Stimulated activated CD8-positive, alpha-beta memory T cell treated with anti-CD3 and anti-CD28 coated beads, Interleukin-4, amount 100 ng/mL, for 4 hours (primary cell): ENCODE data around the gene TICAM1.
A peak's percentile ranks its signal among the peaks of the same experiment; 100 is the strongest.
"Not testable (repeated sequence)": the region's sequence is repeated elsewhere in the genome, so short reads cannot be mapped to it uniquely, and the experiment has no call there.

ENCODE experiments used
- DNase-seq, 2 donors: peaks; one replicate each; pipeline ENCODE4 v3.0.0-alpha.2; 2020; ENCODE audit warnings: low read depth in 2 of 2, low spot score in 1 of 2

The TICAM1 gene

DNA sequence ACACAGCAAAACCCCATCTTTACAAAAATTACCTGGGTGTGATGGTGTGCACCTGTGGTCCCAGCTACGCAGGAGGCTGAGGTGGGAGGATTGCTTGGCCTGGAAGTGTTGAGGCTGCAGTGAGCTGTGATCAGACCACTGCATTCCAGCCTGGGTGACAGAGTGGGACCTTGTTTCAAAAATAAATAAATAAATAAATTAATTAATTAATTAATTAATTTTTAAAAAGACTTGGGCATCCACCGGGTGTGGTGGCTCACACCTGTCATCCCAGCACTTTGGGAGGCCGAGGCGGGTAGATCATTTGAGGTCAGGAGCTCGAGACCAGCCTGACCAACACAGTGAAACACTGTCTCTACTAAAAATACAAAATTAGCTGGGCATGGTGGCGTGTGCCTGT lies 26.4 kb downstream of the TICAM1 start:
- DNase-seq, result not testable (repeated sequence)

DNA sequence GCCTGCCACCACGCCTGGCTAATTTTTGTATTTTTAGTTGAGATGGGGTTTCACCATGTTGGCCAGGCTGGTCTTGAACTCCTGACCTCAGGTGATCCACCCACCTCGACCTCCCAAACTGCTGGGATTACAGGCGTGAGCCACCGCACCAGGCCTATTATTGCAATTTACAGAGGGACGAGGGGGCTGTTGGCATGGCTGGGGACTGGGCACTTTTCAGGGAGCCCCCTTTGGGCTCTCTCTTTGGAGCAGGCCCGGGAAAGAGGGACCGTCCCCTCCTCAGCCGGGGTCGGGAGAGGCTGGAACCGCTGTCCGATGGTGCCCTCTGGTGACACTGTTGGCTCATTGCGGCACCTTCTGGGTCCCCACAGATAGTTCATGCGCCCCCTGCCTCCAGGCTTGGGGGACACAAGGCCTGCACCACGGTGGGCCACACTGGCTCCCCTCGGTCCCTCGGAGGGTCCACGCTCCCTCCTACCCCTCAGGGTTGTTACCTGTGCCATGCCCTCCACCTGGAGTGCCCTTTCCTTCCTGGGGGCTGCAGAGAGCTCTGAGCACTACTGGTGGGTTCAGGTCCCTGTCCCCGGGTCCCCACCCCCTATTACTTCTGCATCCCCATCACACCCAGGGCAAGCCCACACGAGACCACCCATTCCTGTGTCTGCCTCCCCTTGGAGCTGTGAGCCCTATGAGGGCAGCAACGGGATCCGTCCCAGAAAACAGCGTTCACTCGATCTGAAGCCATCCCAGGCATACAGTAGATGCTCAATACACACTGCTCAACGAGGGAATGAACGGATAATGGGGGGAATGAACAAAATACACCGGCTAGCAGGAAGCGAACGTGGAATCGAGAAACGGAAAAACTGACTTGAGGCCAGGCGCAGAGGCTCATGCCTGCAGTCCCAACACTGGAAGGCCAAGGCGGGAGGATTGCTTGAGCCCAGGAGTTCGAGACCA lies 27.5 kb downstream of the TICAM1 start:
- peak in 1 of 2 donors; percentile 33 for DNase-seq

DNA sequence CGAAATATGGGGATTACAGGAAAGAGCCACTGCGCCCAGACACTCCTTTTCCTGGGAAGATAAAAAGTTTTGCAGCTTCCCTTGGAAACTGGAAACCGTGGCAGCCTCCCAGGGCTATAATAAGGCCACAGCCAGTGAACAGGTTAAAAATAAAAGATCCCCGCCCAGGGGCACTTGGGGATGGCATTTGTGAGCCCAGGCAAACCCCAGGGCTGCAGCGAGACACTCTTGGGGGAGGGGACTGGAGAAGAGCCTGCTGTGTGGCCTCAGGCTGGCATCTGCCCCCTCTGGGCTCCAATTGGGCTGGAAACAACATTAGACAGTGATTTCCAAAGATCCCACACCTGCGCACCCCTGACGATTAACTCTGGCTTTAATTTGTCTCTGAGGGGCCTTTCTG lies 28.8 kb downstream of the TICAM1 start:
- DNase-seq, result no peak

GRCh38 chr19:4801085-4801619 lies 30.4 kb downstream of the TICAM1 start:
- no peak for DNase-seq

DNA sequence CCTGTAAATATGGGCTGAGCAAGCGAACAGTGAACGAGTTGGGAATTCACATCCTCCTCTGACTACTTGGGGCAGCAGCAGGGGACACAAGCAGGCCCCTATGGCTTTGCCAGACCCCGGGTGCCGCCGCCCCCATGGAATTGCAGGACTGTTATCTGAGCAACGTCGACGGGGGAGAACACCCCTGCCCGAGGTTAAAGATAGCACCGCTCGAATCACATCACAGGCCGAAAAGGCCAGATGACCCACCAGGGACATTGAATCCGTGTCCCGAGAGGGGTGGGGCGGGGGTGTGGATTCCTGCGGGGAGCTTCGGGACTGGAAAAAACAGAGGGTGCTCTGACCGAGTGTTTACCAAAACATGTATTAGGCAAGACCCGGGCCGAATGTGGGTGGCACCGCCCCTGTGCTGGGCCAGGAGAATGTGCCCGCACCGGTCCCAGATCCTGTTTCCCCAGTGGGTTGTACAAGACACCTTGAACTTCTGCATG lies 30.9 kb downstream of the TICAM1 start:
- no peak for DNase-seq

DNA sequence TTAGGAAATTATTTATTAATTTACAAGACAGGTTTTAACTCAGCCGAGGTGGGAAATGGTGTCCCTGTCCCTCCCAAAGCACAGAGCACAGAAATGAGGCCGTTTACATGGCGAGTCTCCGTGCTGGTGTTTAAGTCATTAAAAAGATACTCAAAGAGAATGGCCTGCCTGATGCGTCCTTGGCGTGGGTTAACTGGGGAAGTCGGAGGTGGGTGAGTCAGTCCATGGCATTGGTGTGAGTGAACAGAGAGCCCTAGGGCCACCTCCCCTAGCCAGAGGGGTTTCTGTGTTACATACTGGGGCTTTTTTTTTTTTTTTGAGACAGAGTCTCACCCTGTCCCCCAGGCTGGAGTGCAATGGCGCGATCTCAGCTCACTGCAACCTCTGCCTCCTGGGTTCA lies 36.1 kb downstream of the TICAM1 start:
- no peak for DNase-seq

- no peak for DNase-seq
Observed at GRCh38 chr19:4794971-4795370, 36.5 kb downstream of the TICAM1 start.

DNA sequence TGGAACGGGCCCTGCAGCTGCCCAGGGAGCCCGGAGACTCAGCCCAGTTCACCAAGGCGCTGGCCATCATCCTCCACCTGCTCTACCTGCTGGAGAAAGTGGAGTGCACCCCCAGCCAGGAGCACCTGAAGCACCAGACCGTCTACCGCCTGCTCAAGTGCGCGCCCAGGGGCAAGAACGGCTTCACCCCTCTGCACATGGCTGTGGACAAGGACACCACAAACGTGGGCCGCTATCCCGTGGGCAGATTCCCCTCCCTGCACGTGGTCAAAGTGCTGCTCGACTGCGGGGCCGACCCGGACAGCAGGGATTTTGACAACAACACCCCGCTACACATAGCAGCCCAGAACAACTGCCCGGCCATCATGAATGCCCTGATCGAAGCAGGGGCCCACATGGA lies 38.2 kb downstream of the TICAM1 start:
- DNase-seq, result not testable (repeated sequence)

GRCh38 chr19:4792866-4793195 lies 38.7 kb downstream of the TICAM1 start:
- not testable (repeated sequence) for DNase-seq

DNA sequence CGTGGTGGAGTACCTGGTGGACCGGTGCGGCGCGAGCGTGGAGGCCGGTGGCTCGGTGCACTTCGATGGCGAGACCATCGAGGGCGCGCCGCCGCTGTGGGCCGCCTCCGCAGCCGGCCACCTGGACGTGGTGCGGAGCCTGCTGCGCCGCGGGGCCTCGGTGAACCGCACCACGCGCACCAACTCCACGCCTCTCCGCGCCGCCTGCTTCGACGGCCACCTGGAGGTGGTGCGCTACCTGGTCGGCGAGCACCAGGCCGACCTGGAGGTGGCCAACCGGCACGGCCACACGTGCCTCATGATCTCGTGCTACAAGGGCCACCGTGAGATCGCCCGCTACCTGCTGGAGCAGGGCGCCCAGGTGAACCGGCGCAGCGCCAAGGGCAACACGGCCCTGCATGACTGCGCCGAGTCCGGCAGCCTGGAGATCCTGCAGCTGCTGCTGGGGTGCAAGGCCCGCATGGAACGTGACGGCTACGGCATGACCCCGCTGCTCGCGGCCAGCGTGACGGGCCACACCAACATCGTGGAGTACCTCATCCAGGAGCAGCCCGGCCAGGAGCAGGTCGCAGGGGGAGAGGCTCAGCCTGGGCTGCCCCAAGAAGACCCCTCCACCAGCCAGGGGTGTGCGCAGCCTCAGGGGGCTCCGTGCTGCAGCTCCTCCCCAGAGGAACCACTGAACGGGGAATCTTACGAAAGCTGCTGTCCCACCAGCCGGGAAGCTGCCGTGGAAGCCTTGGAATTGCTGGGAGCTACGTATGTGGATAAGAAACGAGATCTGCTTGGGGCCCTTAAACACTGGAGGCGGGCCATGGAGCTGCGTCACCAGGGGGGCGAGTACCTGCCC lies 39.3 kb downstream of the TICAM1 start:
- not testable (repeated sequence) for DNase-seq

- DNase-seq, result peak; percentile 96 to 99
Observed at GRCh38 chr19:4791183-4792018, 40.1 kb downstream of the TICAM1 start, which contains the start of gene FEM1A. TSS of gene FEM1A (plus strand) at chr19:4791734. CDS start at chr19:4791855, 121 bp downstream.

- DNase-seq, result not testable (repeated sequence)
Observed at GRCh38 chr19:4786412-4787016, 45.0 kb downstream of the TICAM1 start.

GRCh38 chr19:4781801-4782200 lies 49.7 kb downstream of the TICAM1 start:
- DNase-seq, result no peak

DNA sequence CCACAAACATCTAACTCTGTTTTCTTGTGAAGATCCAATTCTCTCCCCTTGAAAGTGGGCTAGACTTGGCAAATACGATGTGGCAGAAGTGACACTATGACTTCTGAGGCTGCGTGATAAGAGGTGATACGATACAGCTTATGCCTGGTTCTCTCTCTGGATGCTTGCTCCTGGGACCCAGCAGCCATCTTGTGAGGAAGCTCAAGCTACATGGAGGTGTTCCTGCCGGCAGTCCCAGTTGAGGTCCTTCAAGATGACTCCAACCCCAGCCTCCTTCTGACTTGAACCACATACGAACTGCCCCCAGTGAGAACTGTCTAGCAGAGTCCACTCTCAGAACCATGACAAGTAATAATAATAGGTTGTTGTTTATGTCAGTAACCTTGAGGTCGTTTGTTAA lies 50.7 kb downstream of the TICAM1 start:
- DNase-seq, result no peak

DNA sequence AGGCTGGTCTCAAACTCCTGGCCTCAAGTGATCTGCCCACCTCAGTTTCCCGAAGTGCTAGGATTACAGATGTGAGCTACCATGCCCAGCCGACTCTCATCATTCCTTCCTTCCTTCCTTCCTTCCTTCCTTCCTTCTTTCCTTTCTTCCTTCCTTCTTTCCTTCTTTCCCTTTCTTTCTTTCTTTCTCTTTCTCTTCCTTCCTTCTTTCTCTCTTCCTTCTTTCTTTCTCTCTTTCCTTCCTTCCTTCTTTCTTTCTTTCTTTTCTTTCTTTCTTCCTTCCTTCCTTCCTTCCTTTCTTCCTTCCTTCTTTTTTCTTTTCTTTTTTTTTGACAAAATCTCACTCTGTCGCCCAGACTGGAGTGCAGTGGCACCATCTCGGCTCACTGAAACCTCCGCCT lies 53.4 kb downstream of the TICAM1 start:
- not testable (repeated sequence) for DNase-seq

GRCh38 chr19:4776436-4777211 lies 54.9 kb downstream of the TICAM1 start:
- DNase-seq, result no peak

DNA sequence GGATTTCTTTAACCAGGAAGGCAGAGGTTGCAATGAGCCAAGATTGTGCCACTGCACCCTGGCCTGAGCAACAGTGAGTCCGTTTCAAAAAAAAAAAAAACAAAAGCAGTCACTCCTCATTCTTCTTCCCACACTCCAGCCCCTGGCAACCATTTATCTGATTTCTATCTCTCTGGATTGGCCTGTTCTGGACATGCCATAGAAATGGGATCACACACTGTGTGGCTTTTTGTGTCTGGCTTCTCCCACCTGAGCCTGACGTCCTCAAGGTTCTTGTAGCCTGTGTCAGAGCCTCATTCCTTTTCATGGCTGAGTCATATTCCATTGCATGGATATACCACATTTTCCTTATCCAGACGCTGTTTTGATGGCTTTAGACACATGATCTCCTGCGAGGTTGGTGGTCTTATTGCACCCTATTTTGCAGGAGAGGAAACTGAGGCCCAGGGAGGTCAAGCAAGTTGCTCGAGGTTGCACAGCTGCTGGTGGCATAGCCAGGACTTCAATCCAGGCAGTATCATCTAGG lies 55.8 kb downstream of the TICAM1 start:
- no peak for DNase-seq

GRCh38 chr19:4774136-4774535 lies 57.4 kb downstream of the TICAM1 start:
- DNase-seq, result no peak

- DNase-seq, result no peak
Observed at GRCh38 chr19:4773047-4773640, 58.4 kb downstream of the TICAM1 start.
